ENCODE measurements around the gene VRK2.

Gene VRK2

DNA sequence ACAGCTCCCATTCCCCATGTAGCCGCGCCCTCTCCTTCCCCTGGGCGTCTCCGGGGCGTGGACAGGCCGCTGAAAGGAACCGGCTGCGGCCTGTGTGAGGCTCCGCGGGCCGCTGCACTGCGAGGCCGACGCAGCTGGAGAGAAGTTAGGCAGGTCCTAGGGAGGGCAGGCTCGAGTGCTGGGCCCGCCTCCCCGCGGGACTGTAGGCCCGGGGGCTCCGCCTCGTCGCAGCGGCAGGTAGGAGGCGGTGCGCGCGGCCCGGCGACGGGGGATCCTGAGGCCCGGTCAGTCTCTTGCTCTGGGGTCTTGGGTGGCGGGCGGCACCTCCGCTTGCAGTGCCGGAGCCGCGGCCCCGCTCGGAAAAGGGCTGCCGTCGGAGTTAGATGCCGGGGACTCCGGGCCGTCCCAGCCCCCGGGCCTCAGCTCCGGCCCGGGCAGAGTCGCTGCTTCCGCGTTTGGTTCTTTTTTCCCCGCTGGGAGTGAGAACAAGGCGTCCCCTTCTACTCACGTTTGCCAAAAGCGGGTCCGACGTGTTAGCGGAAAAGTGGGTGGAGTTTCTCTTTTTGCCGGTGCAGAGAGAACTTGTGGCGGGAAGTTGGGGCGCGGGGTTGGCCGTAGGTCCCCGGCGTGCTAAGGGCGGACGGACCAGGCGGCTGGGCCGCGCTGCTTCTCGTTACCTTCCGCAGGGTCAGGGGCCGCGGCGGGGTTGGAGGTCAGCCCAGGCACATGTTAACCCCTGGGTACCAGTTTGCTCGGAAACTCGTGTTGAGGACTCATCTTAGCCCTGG is at the start of gene VRK2:
TSS of gene VRK2 (plus strand) at position 222 of the 788 bp plus-strand sequence. CDS start 2,026 bp downstream, outside the sequence.
- DNase-seq = peak; percentile 93

DNA sequence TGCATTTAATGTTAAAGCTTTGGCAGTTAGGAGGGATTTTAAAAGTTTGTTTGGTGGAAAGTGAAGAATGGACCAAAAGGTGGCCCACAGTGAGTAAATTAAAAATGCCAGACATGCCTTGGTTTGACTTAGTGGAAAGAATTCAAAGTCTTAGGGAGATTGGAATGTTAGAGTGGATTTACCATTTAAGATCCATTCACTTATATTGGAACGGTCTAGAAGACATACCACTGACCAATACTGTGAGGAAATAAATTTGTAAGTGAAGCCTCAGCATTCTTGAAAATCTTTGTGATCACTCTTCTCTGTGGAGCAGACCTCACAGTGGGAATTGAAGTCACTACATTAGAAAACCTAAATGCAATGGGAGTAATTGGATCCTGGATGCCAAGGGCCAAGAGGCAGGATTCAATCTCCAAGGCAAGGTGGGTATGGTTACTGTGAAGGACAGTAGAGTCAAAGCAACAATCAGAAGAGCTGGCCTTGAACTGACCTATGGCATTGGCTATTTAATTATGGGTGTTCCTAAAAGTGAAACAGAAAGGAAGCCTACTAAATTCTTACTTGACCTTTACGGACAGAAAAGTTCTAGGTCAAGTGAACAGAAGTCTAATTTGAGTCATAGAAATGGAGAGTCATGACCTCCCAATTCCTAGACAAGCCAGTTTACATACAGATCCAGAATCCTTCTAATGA is 40.2 kb upstream of the VRK2 start:
- no peak for DNase-seq

DNA sequence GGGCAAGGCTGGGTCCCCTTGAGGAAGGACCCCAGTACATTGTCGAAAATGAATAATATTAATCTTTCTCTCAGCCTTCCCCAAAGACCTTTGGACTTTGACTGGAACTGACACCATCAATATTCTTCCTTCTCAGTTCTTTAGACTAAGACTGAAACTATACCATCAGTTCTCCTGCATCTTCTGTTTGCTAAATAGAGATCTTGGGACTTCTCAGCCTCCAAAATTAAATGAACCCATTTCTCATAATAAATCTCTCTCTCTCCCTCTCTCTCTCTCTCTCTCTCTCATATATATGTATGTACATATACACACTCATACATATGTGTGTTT is 39.7 kb upstream of the VRK2 start:
- no peak for DNase-seq

DNA sequence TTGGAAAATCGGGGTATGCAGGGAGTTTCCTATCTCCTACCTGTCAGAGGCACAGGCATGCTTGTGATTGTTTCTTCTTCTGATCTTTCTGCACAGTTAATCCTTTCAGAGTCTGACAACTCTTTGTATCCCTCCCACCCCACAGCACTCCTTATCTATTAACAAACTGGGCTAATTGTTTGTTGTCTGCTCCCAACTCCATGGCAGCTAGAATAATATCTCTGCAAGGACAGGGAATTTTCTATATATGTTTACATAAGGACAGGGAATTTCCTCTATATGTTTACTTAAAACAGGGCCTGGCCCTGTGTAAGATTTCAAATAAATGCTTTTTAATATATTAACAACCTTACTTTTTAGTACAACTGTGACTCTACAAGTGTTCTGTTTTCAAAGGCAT is 36.0 kb upstream of the VRK2 start:
- DNase-seq = no peak

DNA sequence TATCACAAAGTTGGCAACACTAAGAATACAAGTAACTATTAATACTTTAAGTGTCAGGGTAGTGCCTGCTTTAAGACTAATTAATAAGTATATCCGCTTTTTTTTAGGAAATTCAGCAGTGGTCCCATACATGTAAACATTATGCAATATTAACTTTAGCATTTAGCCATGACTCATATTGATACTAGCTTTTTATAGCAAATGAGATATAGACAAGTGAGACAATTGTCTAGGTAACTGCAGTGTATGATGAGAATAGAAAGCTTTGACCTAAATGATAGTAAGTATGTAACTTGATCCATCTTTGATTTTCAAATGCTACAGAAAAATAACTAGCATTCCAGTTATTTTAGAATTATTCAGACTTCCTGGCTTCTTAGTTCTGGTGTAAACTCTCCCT is 27.4 kb upstream of the VRK2 start:
- DNase-seq = no peak

DNA sequence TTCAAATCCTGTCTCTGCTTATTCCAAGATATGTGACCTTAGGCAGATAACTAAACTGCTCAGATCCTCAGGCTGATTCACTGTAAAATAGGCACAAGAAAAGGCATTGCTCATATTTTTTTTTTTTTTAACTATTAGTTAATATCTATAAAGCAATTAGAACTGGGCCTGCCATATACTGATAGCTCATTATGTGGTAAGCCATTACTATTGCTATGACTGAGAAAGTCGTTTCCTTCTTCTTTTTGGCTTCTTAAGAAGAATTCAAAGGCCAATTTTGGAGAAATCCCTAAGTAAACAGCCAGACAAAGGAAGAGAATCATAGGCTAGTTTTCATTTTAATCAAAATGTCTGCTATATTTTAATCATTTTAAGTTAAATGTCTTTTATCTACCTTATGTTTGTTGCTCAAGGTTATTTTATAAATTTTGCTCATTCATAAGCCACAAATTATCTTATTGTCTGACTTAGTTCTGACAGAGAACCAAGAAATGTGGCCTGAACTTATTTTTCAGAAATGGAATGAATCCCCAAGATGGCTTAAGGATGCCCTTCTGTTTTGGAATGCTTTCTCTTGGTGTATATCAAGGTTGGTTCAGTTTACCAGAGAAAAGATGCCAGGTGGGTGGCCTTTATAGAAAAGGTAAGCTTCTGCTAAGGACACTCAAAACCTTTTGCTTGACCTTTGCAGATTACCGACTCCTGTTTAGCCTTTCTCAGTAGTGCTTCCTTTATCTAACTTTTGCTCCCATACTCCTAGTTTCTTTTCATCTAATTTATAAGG is 21.3 kb upstream of the VRK2 start:
- no peak for DNase-seq

DNA sequence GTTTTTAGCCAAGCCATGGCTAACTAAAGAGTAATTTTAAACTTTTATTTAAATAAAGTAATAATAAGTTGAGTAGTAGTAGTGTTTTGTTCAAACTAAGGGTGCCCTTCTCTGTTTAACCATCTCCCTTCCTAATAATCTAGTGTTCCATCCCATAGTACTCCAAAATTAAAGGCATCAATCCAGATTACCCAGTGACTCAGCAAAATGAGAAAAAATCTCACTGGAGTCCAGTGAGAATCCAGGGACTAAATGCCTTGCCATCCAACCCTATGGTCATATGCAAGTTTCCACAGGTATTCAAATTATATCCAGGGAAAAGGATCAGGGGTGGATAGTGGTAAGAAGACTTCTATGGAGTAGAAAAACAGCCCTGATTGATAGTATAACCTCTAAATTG is 19.6 kb upstream of the VRK2 start:
- DNase-seq = no peak

DNA sequence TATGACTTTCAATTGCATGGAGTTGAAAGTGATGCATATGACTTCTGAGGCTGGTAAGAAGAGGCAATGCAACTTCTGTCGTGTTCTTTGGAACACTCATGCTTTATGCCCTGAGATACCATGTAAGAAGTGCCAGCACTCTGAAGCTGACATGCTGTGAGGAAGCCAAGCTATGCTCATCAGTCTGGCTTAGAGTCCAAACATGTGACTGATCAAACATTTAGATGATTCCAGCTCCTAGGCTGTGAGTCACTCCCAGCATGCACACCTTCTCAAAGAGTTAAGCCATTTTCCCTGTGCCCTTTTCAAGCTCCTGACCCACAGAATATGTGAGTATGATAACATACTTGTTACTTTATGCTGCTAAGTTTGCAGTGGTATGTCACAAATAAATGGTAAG is 15.8 kb upstream of the VRK2 start:
- no peak for DNase-seq

DNA sequence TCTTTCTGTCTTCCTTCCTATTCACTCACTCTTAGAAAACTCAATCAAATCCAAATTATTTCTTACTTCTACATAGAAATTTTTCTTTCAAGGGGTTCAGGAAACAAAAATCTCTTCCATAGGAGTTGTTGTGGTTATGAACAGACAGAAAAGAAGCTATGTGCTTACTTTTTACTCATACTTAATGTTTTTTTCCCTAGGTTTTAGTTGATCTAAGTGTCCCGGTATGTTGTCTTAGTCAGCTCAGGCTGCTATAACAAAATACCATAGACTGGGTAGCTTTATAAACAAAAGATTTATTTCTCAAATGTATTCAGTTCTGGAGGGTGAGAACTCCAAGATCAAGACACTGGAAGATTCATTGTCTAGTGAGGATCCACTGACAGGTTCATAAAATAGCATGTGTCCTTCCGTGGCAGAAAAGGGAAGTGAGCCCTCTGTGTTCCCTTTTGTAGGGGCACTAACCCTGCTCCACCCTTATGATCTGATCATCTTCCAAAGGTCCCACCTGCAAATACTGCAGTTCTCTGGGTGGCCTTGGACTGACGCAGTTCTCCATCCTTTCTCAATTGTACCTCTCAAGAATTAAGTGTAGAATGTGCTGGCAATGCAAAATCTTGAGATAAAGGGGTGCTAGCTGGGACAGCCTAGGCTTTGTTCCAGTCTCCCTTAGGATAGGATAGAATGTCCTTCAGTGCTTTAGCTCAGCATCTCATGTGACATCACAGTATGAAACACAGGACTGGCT is 14.4 kb upstream of the VRK2 start:
- DNase-seq = no peak

DNA sequence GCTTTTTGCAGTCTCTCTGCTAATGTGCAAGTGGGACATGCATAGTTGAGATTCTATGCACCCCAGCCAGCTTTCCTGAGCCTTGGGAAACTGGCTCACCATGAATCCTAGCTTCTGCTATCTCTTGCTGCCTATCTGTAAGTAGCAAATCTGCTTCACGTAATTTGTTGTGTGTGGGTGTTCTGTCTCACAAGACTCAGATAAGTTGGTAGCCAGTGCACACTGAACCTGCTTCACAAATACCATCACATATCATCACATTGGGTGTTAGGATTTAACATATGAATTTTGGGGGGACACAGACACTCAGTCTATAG is 13.9 kb upstream of the VRK2 start:
- DNase-seq = no peak

DNA sequence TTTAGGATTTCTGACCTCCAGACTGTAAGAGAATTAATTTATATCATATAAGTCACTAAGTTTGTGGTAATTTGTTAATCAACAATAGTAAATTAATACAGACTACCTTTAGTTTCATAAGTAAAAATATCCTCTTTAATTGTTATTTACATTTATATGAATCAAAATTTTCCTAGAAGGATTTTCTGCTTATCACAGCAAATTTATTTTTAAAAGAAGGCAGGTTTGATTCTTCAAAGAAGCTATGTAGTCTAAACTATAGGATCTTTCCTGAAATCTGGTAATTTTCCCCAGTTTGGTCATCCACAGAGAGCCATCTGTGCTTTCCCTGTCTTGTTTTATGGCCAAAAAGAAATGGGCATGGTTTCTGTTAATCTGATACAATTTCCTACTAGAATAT is 13.1 kb upstream of the VRK2 start:
- no peak for DNase-seq

DNA sequence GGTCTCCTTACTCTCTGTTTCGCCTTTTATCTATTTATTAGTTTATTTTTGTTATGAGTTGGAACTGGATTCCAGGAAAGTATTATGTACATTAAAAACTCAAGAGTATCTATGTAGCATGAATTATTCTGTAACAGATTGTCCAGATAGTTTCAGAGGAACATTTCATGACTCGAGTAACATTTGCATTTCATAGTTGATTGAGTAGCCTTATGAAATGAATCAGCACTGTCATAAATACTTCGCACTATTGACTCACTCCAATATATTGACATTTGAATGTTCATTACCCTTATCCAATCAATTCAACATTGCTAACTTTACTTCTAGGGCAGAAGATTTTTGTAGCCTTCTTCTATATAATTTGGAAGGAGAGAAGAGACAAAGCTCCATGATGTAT is 11.3 kb upstream of the VRK2 start:
- no peak for DNase-seq

DNA sequence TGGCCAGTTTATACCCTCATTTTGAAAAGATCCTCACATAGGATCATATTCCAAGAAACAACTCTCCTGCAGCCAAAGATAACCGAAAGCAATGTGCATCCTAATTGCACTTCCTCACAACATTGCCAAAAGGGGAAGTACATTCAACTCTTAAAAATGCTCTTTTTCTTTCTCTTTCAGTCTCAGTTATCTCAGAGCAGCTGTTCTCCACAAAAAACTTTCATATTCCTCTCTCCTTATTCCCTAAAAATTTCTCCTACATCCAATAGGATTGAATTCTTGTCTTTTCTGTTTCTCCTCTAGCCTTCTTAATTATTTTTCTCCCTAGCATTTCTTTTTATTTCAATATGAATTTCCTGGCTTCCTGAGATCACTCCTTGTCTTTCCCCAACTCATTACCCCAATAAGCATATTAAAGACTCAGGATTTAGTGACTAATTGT is 7.4 kb upstream of the VRK2 start:
- DNase-seq = no peak

DNA sequence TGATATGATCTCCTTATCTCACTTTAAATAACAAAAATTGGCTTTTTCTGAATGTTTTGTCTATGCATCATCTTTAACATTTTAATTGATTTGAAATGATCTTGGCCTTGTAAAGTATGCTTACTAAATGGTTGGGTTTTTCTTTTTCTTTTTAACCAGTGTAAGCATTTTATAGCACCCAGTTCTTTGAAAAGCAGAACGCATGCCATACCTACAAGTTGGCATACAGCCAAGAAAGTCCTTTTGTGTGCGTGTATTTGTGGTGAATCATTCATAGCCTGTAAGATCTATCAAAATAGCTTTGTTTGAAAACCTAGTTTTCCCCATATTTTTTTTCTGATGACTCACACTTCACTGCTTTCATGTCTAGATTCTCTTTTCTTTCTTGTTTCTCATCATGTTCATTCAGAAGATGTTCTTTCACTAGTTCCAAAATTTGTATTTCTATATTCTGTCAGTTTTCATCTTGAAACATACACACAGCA is 4.1 kb upstream of the VRK2 start:
- peak; percentile 59 for DNase-seq

DNA sequence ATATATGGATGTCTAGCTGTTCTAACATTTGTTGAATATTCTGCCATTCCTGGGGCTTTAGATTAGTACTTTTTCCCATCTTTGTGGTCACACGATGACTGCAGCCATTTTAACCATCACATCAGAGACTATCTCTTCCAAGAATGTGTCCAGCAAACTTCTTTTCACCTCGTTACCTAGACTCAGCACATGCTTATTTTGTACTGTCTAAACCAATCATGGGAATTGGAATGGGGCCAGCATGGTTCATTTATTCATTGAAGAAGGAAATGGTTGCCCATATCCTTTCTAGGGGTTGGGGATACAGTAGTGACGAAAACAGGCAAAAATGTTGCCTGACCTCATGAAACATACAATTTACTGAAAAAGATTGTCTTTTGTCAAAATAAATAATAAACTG is 2.5 kb upstream of the VRK2 start:
- DNase-seq = no peak

DNA sequence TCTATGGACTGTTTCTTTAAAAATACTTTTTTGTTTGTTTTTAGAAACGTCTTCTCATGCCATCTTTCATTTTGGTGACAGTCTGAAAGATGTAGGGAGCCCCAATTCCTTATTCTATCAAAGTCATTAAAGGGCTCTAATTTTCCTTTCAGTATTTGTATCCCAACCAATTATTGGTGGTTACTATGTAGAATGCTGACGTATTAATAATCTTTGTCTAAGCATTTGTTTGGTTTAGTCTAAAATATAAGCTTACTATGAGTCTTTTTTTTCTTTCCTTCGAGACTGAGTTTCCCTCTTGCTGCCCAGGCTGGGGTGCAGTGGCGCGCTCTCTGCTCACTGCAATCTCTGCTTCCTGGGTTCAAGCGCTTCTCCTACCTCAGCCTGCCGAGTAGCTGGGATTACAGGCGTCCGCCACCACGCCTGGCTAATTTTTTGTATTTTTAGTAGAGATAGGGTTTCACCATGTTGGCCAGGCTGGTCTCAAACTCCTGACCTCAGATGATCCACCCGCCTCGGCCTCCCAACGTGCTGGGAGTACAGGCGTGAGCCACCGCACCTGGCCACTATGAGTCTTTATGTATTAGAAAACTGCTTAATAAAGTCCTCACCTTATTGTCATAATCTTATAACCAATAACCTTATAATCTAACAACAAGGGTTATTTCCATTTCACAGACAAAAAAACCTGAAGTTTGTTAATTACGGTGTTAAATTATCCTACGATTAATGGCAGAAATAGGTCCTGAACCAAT is 849 bp upstream of the VRK2 start:
- no peak for DNase-seq

DNA sequence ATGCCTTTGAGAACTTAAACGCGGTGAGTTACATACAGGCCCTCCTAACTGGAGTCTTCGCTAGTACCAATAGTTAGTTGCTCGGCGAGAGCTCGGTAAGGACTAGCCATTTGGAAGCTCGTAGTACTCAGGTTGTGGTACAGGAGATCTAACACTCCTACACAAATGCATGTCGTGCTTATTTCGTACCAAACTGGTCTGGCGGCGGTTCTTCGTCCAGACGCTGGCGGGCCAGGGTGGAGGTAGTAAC is 346 bp upstream of the VRK2 start:
- DNase-seq = no peak

DNA sequence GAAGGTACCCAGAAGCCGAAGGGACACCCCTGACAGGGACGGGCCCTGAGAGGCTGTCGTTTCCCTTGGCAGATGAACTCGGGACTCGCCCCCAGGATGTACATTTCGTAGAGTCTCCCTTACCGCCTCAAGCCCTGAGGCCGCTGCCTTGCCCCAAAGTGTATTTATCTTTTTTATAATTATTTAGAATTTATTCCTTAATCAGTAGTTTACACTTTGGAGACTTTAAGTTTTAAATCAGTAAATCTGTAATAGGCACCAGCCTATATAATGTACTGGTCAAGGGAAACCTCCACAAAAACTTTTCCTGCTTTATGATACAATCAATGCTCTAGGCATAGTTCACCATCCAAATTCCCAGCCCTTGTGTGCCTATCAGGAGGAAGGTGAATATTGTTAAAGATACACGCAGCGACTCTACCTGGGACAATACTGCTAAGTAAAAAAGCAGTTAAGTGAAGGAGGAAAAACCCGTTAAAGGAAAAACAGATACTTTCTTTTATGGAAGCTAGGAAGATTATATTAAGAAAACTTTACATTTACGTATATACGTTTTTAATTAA is 848 bp downstream of the VRK2 start:
- no peak for DNase-seq

DNA sequence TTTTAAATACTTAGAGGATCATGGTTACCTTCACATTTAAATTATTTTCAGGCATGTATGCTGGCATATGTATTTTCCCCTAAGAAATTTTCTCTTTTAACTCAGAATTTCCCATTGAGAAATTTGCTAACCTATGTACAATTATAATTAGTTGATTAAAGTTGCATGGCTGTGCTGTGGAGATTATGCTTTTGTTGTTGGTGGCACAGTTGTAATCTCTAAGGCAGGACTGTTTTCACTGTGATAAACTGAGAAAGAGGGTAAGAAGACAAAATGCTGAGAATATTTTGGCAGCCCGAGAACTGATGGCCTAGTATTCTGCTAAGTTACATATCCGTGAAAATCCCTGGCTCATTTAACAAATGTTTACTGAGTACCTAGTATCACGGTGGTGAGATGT is 1.4 kb downstream of the VRK2 start:
- no peak for DNase-seq

DNA sequence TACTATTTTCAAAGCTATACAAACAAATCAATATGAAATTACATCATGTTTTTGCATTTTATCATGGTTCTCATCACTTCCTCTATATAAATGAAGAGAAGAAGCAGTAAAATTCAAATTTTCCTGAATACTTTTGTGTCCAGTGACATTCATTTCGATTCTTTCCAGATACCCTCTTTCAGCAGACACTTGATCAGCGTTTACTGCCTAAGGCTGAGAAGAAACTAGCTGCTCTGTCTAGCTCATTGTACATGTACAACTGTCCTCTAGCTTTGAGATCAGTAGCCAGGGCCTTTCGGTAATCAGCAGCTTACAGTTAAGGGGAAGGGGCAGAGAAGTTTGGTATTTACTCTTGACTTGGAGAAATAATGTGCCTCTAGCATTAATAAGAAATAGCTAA is 4.8 kb downstream of the VRK2 start:
- no peak for DNase-seq

DNA sequence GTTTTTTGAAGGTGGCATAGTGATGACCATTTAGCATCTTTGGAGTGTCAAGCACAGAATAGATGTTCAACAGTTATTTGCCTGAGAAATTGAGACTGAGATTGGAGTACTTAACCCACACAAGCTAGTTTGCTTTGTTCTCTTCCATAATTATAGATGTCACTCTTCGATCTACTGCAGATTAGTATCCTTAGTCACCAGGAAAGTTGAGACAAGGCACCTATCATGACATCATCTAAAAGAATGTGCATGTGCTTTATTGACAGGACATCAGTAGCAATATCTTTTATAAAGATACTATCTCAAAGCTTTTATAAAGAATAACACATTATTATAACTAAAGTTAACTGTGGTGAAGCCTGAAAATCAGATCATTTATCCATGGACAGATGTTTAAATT is 6.4 kb downstream of the VRK2 start:
- DNase-seq = no peak

DNA sequence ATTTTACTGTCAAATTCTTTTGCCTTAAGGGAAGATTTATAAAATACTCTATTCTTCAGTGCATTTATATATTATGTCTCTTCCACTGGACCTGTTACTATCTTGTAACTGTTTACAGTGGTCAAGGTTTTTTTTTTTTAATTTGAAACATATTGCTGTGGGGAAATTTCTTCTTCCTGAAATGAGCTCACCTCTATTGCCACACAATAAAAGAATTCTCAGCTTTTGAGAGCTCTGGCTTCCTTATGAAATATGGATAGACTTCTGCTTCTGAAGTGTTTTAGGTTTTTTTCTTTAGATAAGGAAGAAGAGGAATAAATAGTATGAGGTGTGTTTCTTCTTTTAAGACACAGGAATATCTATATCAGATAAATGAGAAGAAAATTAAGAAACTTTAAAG is 7.7 kb downstream of the VRK2 start:
- DNase-seq = no peak
